Measurements from ENCODE around the gene TMEM259.

GRCh38 chr19:1038978-1039645 is 18.2 kb upstream of the TMEM259 start:
- TF ChIP-seq CTCF (IDR thresholded peaks at IDR 0.05; ENCODE audit: extremely low read depth in 1 of 2, insufficient read depth in 1 of 2, low read depth in 1 of 2, low read length in 2 of 2) = no peak
- no peak for TF ChIP-seq POLR2A (IDR thresholded peaks at IDR 0.05; ENCODE audit: low read depth, low read length)
